HepG2 (cell line): Measurements from ENCODE around the gene CSNK2A1. TPM values are rescaled to one million over a fixed set of nuclear protein-coding genes. Genes with fewer than 3 reads are reported as not detected.

Experiments
- KLF16 ChIP-seq, 2 experiments: sonication (generic) in 1 of 2; formaldehyde crosslinking in 1 of 2; IDR thresholded peaks; 2 replicates each; pipeline versions ENCODE4 v1.6.1 to v1.8.0; 2016 to 2023; ENCODE audit warnings: missing genetic modification reagents in 2 of 2, missing compliant biosample characterization in 1 of 2
- RORA ChIP-seq: sonication (generic); formaldehyde crosslinking; IDR thresholded peaks from 2 replicates; pipeline ENCODE4 v1.5.0; 2020; ENCODE audit warnings: mild to moderate bottlenecking, missing genetic modification reagents, moderate library complexity
- STAG1 ChIP-seq: sonication (generic); formaldehyde crosslinking; IDR thresholded peaks from 2 replicates; pipeline ENCODE4 v1.4.0; 2020; ENCODE audit warnings: missing genetic modification reagents
- ZNF704 ChIP-seq: sonication (generic); formaldehyde crosslinking; IDR thresholded peaks from 2 replicates; pipeline ENCODE4 v1.8.1; 2023; ENCODE audit warnings: mild to moderate bottlenecking, inconsistent platforms, moderate library complexity, missing genetic modification reagents, borderline replicate concordance
- polyA plus RNA-seq, 8 experiments: library from polyadenylated mRNA; depleted of rRNA in 3 of 8; stranded (reverse) in 7 of 8; unstranded in 1 of 8; fragments of >200 nt; fragmentation: Illumina TruSeq in 4 of 8; extraction: Trizol in 4 of 8; gene quantifications; 2 replicates each; pipeline versions ENCODE4 v1.2.1 to v1.2.3, GENCODE V29; 2011 to 2016; ENCODE audit warnings: low read depth in 4 of 8, missing spikeins in 1 of 8, mixed read lengths in 1 of 8; ENCODE audit not compliant: insufficient read depth in 1 of 8
- total RNA-seq, 5 experiments: library from RNA; depleted of rRNA; stranded (reverse); fragments of >200 nt; fragmentation: Illumina TruSeq; extraction: Trizol; gene quantifications; 2 replicates each; pipeline ENCODE4 v1.2.3, GENCODE V29; 2016; ENCODE audit warnings: low read depth in 1 of 5
- TF ChIP-seq, protein P1 (sequence below): sonication (generic); formaldehyde crosslinking; IDR thresholded peaks from 2 replicates; pipeline ENCODE4 v1.5.1; 2020; ENCODE audit warnings: mild to moderate bottlenecking, missing genetic modification reagents, moderate library complexity
- TF ChIP-seq, protein P2 (sequence below): IDR thresholded peaks from 2 replicates; pipeline ENCODE4 v1.6.1; 2012; ENCODE audit warnings: inconsistent platforms

The CSNK2A1 gene
- total and polyA plus RNA-seq, 2 of the 13 experiments (the other 11 are each of a cell fraction or from before 2014, with no cell fraction given), result 153 to 231 TPM

DNA sequence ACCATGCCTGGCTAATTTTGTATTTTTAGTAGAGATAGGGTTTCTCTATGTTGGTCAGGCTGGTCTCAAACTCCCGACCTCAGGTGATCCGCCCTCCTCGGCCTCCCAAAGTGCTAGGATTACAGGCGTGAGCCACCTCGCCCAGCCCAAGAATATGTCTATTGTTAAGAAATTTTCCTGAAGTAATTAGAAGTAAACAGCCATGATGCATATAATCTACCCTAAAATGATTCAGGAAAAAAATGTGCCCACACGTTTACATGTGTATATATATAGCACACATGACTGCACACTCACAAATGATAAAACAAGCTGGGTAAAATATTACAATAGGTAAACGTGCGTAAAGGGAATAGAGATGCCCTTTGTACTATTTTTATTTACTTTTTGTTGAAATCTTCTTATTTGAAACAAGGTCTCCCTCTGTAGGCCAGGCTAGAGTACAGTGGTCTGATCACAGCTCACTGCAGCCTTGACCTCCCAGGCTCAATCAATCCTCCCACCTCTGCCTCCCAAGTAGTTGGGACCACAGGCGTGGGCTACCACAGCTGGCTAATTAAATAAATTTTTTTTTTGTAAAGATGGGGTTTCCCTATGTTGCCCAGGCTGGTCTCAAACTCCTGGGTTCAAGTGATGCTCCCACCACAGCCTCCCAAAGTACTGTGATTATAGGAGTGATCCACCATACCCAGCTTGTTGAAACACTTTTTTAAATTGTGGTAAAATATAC lies 33.1 kb downstream of the CSNK2A1 start (continued):
- TF ChIP-seq, protein P1, sequence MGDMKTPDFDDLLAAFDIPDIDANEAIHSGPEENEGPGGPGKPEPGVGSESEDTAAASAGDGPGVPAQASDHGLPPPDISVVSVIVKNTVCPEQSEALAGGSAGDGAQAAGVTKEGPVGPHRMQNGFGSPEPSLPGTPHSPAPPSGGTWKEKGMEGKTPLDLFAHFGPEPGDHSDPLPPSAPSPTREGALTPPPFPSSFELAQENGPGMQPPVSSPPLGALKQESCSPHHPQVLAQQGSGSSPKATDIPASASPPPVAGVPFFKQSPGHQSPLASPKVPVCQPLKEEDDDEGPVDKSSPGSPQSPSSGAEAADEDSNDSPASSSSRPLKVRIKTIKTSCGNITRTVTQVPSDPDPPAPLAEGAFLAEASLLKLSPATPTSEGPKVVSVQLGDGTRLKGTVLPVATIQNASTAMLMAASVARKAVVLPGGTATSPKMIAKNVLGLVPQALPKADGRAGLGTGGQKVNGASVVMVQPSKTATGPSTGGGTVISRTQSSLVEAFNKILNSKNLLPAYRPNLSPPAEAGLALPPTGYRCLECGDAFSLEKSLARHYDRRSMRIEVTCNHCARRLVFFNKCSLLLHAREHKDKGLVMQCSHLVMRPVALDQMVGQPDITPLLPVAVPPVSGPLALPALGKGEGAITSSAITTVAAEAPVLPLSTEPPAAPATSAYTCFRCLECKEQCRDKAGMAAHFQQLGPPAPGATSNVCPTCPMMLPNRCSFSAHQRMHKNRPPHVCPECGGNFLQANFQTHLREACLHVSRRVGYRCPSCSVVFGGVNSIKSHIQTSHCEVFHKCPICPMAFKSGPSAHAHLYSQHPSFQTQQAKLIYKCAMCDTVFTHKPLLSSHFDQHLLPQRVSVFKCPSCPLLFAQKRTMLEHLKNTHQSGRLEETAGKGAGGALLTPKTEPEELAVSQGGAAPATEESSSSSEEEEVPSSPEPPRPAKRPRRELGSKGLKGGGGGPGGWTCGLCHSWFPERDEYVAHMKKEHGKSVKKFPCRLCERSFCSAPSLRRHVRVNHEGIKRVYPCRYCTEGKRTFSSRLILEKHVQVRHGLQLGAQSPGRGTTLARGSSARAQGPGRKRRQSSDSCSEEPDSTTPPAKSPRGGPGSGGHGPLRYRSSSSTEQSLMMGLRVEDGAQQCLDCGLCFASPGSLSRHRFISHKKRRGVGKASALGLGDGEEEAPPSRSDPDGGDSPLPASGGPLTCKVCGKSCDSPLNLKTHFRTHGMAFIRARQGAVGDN (CRISPR knock-in tag), result 0 out of 2 replicates have a peak, but pooled peaks have one; percentile 27
- TF ChIP-seq RORA (CRISPR knock-in tag) (0 out of 2 replicates have a peak, but pooled peaks have one; percentile 54), STAG1 (peak; percentile 62), ZNF704 (peak; percentile 63; the same call in 1 of the 2 replicates), KLF16 (CRISPR knock-in tag; IDR thresholded peaks at IDR 0.05) (peak in 1 of 2 experiments; percentile 66; a peak in 2 of 4 replicates)
- TF ChIP-seq, protein P2, sequence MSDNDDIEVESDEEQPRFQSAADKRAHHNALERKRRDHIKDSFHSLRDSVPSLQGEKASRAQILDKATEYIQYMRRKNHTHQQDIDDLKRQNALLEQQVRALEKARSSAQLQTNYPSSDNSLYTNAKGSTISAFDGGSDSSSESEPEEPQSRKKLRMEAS, result peak; percentile 47
